ENCODE measurements around the gene ITIH4. TPM values are rescaled to one million over a fixed set of nuclear protein-coding genes. Genes with fewer than 3 reads are reported as not detected.

Gene ITIH4
- total RNA-seq, 1 experiment from 2014 or later, result 0.80 TPM

DNA sequence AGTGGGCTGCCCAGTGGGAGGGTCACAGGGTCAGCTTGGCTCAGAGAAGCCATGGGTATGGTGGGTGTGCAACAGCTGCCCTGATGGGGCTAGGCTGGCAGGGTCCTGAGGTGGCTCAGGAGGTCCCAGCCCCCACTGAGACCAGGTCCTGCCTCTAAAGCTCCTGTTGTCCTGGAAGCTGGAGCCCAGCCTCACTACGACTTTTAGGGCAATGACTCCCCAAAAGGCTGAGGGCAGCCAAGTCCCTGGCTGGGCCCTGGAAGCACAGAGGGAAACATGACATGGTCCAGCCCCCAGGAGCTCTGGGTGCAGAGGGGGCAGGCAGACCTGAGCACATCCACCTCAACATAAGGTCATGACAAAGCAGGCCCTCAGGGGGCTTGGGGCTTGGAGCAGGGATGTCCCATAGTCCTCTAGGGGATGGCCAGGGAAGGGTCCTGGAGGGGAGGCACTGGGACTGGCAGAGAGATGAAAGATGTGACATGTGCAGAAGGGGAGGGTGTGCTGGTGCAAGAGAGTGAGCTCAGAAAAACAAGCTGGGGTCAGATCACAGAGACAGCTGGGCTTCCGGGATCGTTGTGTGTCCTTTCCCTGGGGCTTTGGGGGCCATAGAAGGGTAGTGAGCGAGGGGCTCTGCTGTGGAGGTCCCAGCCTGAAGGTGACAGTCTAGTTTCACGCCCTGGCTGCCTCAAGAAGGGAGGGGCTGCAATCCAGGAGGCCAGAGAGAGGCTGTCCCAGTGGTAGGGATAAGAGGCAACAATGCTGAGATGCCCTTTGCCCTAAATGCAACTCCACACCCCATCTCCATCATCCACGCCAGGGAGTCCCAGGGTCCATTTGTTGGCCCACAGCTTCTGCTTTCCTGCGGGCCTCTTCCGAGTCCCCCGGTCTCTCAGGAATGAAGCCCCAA, 36.5 kb downstream of the ITIH4 start:
- TF ChIP-seq EZH2 (IDR thresholded peaks at IDR 0.05; ENCODE audit: low read length, unreplicated experiment) (no peak), EZH2phosphoT487 (IDR thresholded peaks at IDR 0.05; ENCODE audit: borderline replicate concordance, low read length) (no peak)
- TF ChIP-seq, protein P1, sequence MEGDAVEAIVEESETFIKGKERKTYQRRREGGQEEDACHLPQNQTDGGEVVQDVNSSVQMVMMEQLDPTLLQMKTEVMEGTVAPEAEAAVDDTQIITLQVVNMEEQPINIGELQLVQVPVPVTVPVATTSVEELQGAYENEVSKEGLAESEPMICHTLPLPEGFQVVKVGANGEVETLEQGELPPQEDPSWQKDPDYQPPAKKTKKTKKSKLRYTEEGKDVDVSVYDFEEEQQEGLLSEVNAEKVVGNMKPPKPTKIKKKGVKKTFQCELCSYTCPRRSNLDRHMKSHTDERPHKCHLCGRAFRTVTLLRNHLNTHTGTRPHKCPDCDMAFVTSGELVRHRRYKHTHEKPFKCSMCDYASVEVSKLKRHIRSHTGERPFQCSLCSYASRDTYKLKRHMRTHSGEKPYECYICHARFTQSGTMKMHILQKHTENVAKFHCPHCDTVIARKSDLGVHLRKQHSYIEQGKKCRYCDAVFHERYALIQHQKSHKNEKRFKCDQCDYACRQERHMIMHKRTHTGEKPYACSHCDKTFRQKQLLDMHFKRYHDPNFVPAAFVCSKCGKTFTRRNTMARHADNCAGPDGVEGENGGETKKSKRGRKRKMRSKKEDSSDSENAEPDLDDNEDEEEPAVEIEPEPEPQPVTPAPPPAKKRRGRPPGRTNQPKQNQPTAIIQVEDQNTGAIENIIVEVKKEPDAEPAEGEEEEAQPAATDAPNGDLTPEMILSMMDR (conservative IDR thresholded peaks at IDR 0.05; ENCODE audit: low read depth, low read length), result no peak
- no peak overlapping the region for H2AFZ ChIP-seq (ENCODE audit: low read length)
- H3K4me3 ChIP-seq (ENCODE audit: low read length), result no peak overlapping the region
- H3K79me2 ChIP-seq (ENCODE audit: low read length), result no peaks in the 10 kb centered on the region
- H3K9ac ChIP-seq (ENCODE audit: low read length), result no peak overlapping the region
- no peak overlapping the region for H3K27ac ChIP-seq (ENCODE audit: low read length)
- ChIA-PET CTCF (no interaction called here), POLR2A (ENCODE audit: unreplicated experiment) (no interaction called here)
- no peaks in the 10 kb centered on the region for H3K9me2 ChIP-seq (replicated peaks; ENCODE audit: low read length)
- no peaks in the 10 kb centered on the region for H3F3A ChIP-seq (ENCODE audit: low read length, unreplicated experiment)
- no peaks in the 10 kb centered on the region for H3K27me3 ChIP-seq (ENCODE audit: low read length)
- no peak for ATAC-seq
- intact Hi-C loops (cut with micrococcal nuclease), result no loop called here
- H4K20me1 ChIP-seq (ENCODE audit: low read length), result no peaks in the 10 kb centered on the region
- DNase-seq, result no peak
- H3K4me1 ChIP-seq (ENCODE audit: insufficient read depth, low read length), result peaks cover 4% of the 10 kb centered on the region; the same call in 1 of the 2 replicates
- H3K36me3 ChIP-seq (ENCODE audit: low read depth, low read length), result no peaks in the 10 kb centered on the region
- H3K4me2 ChIP-seq (ENCODE audit: low read length), result no peak overlapping the region
- no TSS peak for BruUV-seq (replicated peaks)
- no peaks in the 10 kb centered on the region for H3K9me3 ChIP-seq (ENCODE audit: low read length)

GRCh38 chr3:52792961-52793695, 37.3 kb downstream of the ITIH4 start:
- intact Hi-C loops (cut with micrococcal nuclease), result no loop called here
- ATAC-seq (no peak), DNase-seq (peak; percentile 19)
- TF ChIP-seq EZH2 (IDR thresholded peaks at IDR 0.05; ENCODE audit: low read length, unreplicated experiment), result no peak
- TF ChIP-seq EZH2phosphoT487 (IDR thresholded peaks at IDR 0.05; ENCODE audit: borderline replicate concordance, low read length), result no peak
- TF ChIP-seq, protein P1 (conservative IDR thresholded peaks at IDR 0.05; ENCODE audit: low read depth, low read length), result no peak
- no peak overlapping the region for H2AFZ ChIP-seq (ENCODE audit: low read length)
- no peaks in the 10 kb centered on the region for H3K4me1 ChIP-seq (ENCODE audit: insufficient read depth, low read length)
- H3K9me2 ChIP-seq (replicated peaks; ENCODE audit: low read length), result no peaks in the 10 kb centered on the region
- no peaks in the 10 kb centered on the region for H3K36me3 ChIP-seq (ENCODE audit: low read depth, low read length)
- no peak overlapping the region for H3K27ac ChIP-seq (ENCODE audit: low read length)
- no peak overlapping the region for H3K4me3 ChIP-seq (ENCODE audit: low read length)
- CTCF ChIA-PET, result no interaction called here
- no peaks in the 10 kb centered on the region for H3F3A ChIP-seq (ENCODE audit: low read length, unreplicated experiment)
- H4K20me1 ChIP-seq (ENCODE audit: low read length), result no peaks in the 10 kb centered on the region
- POLR2A ChIA-PET (ENCODE audit: unreplicated experiment), result interaction anchor here (0.6 kb wide), 1 partner anchor 28 kb away, joined by 3 read pairs; no protein-coding TSS in a partner anchor
- no peak overlapping the region for H3K9ac ChIP-seq (ENCODE audit: low read length)
- BruUV-seq (replicated peaks), result no TSS peak
- H3K9me3 ChIP-seq (ENCODE audit: low read length), result no peaks in the 10 kb centered on the region
- no peaks in the 10 kb centered on the region for H3K79me2 ChIP-seq (ENCODE audit: low read length)
- H3K27me3 ChIP-seq (ENCODE audit: low read length), result no peaks in the 10 kb centered on the region
- no peak overlapping the region for H3K4me2 ChIP-seq (ENCODE audit: low read length)

Data from PC-3 (cell line).